HG03432 (cell line): ENCODE data around the gene PDE6D.

Experiments
- ATAC-seq: cut with Tn5 transposase; IDR thresholded peaks from one replicate; pipeline ENCODE4 v1.9.1; 2021; ENCODE audit warnings: mild to moderate bottlenecking, moderate library complexity; ENCODE audit not compliant: unreplicated experiment

The PDE6D gene

DNA sequence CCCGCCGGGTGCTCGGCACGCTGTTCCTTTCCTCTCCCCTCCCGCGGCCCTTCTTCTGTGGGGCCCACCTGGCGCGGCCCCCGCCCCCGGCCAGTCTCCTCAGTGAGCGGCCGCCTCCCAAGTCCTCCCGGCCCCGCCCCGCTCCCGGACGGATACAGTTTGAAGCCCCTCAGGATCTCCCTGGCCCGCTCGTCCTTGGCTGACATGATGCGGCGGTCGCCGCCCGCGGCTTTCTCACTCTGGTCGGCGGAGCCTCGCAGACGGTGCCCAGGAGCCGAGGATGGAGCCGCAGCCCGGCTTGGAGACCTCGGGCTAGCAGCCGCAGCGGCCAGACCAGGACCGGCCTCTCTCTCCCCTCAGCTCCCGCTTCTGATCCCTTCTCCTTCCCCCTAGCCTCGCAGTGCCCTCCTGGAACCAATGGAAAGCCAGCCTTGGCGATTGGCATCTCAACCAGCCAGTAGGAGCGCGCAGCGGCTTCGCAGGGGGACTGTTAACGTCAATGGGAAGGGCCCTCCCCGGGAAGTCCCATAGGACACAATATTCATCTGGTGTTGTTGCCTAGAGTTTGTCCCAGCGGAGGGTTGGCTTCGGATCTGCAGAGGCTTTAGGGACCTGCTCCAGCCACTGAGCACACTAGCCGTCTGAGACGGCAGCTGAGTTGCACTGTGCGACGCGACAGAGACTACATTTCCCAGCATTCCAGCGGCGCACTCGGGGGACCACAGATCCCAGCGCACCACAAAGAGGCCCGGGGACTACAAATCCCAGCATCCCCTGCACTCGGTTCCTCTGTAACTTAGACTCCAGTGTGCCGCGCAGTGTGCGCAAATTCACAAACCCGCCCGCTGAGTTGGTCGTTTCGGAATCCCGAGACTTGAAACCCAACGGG lies at the start of gene PDE6D:
TSS of gene PDE6D (minus strand) at position 374 of the 889 bp plus-strand sequence. CDS start at position 206, 168 bp downstream.
- ATAC-seq: peak; percentile 89

DNA sequence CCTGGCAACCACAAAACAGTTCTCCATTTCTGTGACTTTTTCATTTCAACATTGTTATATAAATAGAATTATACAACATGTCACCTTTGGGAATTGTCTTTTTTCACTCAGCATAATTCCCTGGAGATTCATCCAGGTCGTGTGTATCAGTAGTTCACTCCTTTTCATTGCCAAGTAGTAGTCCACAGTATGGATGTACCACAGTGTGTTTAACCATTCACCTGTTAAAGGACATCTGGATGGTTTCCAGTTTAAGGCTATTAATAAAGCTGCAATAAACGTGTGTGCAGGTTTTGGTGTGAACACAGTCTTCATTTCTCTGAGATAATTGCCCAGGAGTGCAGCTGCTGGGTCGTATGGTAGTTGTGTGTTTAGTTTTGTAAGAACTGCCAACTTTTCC lies 40.8 kb upstream of the PDE6D start:
- ATAC-seq: no peak

DNA sequence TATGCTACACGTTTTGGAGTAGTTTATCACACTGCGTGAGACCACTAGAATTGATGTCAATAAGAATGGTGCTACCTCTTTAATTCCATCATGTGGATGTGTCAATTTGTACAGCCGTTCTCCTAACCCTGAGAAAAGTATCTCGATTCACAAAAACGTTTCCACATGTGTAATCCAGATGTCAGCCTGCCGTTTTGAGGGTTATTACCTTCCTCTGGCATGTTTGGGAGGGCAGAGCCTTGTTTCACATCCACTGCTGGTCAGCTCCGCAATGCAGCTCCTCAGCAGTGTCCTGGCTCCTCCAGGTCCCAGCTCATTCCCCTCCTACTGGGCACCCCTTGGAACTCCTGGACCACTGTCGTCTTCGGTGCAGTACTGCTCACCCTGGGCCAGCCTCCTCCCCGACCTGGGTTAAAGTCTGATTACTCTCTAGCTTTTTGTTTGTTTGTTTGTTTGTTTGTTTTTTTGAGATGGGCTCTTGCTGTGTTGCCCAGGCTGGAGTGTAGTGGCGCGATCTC lies 39.8 kb upstream of the PDE6D start:
- ATAC-seq: no peak

DNA sequence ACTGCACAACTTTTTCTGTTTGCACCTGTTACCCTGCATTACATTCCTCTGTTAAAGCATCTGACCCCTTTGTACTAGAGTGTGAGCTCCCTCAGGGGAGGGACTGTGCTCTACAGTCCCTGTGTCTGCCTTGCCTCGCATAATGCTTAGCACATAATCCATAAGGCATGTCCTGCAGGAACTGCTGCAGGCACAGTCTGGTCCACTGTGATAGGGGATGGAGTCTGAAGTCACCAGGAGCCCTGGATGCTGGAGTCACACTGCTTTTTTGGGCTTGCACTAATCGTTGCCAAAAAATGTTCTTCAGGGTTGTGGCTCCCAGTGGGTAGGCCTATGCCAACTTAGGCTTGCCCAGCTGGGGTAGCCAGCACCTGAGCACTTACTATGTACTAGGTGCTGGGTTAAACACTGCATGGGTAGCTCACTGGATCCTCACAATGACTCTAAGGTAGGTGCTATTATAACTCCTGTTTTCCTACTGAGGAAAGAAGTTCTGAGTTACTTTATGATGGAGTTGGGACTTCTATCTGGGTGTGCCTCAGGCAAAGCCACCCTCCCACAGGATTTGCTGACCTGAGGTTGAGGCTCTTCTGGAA lies 38.5 kb upstream of the PDE6D start:
- no peak for ATAC-seq

DNA sequence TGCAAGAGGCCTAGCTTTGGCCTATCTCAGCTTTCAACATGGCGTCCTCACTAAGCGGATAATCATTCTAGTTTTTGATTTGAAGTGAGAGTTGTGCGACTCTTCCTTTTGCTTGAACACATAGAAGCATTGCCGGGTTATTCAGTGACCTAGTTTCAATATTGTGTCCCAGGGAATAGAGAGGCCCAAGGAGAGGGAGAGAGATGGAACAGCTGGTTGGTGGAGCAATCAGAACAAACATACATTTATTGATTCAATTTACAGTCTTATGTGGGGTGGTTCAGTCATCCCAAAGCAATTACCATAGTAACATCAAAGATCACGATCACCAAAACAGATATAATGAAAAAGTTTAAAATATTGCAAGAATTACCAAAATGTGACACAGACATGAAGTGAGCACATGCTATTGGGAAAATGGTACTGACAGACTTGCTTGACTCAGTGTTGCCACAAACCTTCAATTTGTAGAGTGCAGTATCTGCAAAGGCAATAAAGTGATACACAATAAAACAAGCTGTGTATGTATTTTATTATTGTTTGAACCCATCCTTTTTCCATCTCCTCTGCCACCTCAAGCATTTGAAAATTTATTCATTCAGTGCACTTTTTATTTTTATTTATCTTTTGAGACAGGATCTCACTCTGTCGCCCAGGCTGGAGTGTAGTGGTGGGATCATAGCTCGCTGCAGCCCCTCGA lies 35.4 kb upstream of the PDE6D start:
- ATAC-seq: no peak

DNA sequence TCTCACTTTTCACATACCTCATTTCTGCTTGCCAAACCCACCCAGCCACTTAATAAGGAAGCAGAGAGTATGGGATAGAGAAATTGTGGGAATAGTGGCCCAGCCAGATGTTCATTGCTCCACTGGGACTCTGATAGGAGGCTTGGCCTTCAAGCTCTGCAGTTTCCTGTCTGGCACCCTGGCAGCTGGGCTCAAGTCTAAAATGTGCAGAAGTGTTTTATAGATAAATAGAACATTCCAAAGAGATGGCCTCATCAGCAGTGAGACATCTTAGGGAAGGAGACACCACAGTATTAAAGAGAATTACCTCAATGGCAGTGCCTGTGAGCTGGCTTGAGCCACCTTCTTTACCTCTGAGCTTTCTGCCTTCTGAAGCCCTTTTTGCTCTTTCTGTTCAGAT lies 29.8 kb upstream of the PDE6D start:
- no peak for ATAC-seq

DNA sequence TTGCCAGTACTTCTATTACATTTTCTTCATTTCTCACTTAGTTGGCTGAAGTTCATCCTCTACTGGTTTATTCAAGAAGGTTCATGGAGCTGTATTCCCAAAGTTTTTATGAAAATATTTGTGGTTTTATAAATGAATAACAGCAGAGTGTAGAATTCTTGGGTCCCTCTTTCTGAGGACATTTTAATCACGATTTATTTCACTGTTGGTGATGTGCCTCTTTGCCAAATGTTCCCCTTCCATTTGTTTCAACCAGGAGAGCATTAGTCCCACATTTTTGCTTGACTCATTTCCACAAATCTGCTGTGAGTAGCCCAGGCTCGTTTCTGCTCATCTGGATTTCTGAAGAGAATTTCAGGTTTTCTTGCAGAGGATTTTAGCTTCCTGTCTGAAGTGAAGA lies 25.9 kb upstream of the PDE6D start:
- no peak for ATAC-seq

DNA sequence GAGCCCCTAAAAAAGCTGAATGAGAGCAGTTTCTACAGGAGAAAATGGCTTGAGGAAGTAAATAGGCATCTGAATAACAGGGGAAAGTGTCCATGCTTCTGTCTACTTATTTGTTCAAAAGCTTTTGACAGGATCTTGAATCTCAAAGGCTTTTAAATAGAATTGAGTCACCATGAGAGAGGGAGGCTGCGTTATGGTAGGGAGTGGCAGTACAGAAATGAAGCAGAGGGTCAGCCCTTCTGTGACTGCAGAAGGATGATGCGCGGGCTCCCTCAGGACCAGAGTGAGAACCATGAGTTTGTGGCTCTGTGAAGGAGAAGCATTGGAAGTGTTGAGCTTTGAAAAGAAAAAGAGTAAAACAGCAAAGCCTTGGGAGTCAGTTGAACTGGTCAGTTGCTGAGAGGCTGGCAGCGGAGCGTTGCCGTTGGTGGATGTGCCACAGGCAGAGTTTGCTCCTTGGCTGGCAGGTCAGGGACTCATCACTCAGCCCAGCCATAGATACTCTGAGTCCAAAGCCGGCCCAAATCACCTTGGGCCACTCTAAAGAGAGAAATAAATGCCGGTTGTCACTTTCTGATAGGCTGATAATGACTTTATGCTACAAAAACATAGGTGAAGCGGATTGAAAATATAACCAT lies 22.5 kb upstream of the PDE6D start:
- no peak for ATAC-seq

DNA sequence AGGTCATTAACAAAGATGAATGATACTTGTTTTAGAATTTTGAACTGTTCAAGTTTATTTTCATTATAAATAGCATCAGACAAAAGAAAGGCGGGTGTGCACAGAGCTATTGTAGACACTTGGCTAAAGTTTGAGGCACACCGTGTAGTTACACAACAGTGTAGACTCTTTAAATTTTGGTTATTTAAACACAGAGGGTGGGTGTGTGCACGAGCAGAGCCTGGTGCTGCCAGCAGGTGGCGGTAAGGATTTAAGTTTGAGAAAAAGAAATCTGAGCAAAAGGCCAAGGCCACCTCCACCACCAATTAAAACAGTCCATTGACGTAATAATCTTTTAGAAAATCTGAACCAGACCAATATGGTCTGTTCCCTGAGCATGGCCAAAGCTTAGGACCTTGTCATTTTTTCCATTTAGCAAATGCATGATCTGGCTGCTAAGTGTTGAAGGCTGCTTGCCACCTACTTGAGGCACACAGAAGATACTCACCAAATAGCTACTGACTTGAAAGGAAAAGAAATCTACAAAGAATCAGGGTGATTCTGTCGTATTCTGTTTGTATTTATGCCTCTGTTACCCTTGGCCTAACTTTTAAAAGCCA lies 19.5 kb upstream of the PDE6D start:
- ATAC-seq: no peak

DNA sequence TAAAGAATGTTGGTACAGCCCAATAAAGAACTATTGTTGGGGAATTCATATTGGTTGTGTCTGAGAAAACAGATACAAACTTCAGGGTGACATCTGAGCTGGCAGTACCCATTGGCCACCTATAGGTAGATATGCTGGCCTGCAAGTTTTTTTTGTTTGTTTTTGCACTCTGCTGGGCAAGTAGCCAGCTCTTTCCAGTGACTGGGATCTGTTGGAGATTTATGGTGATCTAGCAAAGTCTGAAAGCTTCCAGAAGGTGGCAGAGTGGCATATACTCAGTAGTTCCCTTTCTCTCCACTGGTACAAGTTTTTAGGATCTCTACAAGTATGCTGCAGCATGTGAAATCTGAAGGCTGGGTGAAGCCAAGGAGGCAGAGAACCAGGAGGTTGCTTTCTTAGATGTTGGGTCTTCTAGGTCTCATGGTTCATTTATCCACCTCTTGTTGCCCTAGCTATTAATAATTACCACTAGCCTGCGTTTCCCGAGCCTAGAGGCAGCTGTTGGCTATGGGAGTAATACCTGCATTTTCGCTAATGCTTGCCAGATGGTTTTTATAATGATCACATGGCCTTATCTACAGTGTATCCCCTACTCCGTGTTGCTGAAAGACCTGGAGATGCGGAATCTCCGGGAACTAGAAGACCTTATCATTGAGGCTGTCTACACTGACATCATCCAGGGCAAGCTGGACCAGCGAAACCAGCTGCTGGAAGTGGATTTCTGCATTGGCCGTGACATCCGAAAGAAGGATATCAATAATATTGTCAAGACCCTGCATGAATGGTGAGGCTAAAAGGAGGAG lies 14.6 kb upstream of the PDE6D start:
- no peak for ATAC-seq

DNA sequence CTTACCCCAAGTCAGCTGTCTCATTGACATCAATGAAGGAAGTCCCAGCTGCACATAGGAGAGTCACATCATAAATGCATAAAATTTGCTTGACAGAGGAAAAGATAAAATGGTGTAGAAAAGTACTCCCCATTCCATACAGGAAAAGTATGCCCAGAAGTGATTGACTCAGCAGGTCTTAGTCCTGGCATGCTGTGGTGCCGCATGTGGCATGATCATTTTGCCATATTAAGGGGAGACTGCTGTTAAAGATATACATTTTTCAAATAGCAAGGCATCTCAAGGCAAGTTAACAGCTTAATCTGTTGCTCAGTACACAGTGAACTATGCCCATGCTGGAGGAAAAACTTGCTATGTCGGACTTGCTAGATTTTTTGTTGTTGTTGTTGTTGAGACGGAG lies 13.3 kb upstream of the PDE6D start:
- no peak for ATAC-seq

DNA sequence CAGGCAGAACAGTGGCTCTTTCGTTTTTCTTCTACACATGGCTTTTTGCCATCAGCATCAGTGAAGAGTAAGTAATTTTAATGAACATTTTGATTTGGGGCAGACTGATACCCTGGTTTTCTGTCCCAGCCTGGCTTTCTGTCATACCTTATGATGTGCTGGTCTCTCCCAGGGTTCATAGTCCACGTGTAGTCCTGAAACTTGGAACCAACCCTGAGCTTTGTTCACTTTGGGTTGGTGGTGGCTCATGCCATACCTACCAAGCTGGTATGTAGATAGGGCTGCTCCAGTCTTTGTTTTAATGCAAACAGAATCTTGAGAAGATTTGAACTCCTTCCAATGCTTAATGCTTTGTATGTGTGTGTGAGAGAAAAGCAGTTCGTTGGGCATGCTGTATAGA lies 10.0 kb upstream of the PDE6D start:
- no peak for ATAC-seq

DNA sequence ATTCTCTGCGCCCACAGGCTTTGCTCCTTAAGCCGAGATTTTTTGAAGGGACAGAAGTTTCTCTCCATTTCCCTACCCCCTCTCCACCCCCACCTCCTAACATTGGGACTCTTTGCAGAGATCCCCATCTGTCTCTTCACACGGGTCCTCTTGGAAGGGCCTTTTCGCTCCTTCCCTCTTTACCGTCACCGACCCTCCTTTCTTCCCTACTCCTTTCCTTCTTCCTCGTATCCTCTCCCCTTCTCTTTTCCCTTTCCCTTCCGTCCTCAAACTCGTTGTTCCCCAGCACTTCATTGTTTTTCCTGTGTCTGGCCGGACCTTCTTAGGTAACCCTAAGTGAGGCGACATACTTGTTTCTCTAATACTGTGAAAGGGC lies 5.8 kb upstream of the PDE6D start:
- ATAC-seq: no peak

DNA sequence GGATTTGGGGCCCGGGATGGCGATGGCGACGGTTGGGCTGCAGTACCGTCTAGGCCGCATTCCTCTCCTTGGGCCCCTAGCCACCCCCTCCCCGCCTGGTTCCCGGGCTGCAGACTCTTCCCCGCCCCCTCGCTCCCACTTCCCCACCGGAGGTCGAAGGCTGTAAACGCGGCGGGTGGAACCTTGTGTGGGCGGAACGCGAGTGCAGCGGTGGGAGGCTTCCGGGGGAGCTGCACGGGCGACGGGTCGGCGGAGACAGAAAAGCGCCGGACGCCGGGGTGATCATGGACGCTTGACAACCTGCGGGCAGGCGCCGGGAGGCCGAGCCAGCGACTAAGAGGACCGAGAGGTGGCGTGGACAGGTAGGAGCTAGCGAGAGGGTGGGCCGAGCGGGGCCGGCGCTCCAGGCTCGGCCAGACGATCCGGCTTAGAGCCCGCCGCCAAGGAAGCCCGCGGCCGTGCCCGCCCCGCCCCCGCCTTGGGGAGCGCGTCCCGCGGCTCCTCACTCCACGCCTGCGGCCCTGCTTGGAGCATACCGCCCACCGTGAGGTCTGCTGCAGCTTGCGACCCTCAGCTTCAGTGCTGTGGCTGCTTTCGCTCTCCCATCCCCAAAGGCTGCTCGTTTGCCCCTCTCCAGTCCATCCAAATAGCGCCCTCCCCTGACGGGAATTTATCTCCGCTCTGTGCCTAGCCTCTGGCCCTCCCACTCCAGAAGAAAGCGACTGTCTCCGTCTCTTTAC lies 5.3 kb upstream of the PDE6D start, which contains the start of gene COPS7B:
TSS of gene COPS7B (plus strand) at position 269 of the 740 bp plus-strand sequence. CDS start 2,126 bp downstream, outside the sequence.
- peak; percentile 67 for ATAC-seq

DNA sequence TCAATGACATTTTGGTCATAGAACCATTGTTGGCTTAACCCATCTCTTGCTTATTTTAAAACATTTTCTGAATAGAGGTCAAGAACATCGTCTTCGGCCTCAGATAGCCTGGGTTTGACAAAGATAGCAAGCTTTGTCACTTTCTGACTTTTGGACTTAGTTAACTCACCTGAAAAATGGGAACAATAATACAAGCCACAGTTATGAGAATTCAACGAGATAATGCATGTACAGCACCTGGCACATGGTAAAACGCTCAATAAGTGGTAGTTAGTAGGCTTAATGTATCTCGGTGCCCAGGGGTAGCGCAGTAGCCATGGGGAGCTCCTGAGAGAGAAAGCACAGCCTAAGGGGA lies 4.7 kb upstream of the PDE6D start:
- no peak for ATAC-seq

DNA sequence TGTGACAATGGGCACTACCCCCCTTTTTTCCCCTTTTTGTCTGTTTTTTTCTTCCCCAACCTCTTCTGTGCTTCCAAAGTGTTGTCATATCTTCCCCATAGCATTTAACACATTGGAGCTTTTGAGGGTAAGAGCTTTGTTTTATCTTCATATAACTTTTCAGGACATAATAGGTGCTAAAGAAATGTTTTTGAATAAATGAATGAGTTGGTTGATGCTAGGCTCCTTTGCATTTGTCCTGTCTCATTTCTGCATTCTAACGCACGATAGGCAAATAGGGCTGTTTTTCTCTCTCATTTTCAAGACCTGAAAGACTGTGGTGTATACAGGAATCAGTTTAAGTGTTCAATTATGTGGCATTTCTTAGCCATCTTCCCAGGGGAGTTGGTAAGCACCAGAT lies 4.3 kb upstream of the PDE6D start:
- ATAC-seq: no peak

DNA sequence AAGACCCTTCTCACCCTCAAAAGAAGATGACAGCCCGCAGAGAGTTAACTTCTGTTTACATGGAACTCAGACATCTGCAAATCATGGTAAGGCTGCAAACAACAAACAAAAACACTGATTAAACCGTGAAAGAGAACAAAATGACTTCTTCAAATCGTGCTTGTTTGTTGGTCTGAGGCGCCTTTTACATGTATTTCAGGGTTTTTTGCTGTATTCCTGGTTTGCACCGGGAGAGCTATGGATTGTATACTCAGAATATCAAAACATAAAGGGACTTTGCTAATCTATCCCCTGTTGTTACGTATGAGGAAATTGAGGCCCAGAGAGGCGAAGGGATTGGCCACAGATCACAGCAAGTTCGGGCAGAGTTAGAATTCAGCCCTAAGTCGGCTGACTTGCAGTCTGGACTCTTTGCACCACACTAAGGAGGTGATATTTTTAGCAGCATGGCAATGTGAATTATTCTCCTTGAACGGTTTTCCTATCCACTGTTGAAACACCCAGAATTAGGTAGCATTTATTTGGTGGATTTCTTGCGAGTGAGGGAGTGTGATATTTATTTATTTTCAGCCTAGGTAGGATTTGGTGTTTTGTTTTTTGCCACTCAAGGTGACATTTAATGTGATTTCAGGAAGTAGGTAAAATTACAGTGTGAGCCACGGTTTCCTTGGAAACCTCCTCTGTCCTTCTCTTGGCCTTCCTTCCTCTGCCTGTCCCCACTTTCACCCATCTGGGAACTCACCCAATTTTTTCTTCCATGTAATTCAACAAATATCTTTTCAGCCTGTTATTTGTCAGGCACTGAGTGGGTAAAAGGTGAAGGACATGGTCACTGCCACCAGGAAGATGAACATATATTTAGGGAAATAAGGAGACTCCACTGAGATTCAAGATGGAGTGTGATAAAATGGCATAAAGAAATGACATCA lies 980 bp upstream of the PDE6D start:
- no peak for ATAC-seq
